Liver (tissue), 9 donors: ENCODE results near the gene ADAMTS4. TPM values are rescaled to one million over a fixed set of nuclear protein-coding genes. Genes with fewer than 3 reads are reported as not detected.

Experiments used
- DNase-seq: peaks from one replicate; pipeline ENCODE4 v3.0.0-alpha.2; 2017; ENCODE audit warnings: low spot score
- H3K27ac ChIP-seq, 2 donors: one replicate each; pipeline ENCODE4 v1.7.0; 2013; ENCODE audit warnings: inconsistent platforms in 2 of 2, low read length in 2 of 2, control low read depth in 1 of 2, low read depth in 1 of 2, mild to moderate bottlenecking in 1 of 2
- H3K27me3 ChIP-seq, 4 donors: one replicate each; pipeline versions ENCODE4 v1.6.1 to v1.7.0; 2013; ENCODE audit warnings: low read length in 3 of 4, inconsistent platforms in 1 of 4, mild to moderate bottlenecking in 1 of 4, moderate library complexity in 1 of 4; ENCODE audit not compliant: control insufficient read depth in 4 of 4, insufficient read depth in 4 of 4
- H3K36me3 ChIP-seq, 4 donors: one replicate each; pipeline versions ENCODE4 v1.6.1 to v1.7.0; 2013; ENCODE audit warnings: low read length in 3 of 4, mild to moderate bottlenecking in 3 of 4, low read depth in 1 of 4, moderate library complexity in 1 of 4; ENCODE audit not compliant: control insufficient read depth in 4 of 4, insufficient read depth in 3 of 4
- H3K4me1 ChIP-seq, 4 donors: one replicate each; pipeline versions ENCODE4 v1.6.1 to v1.7.0; 2013; ENCODE audit warnings: low read length in 3 of 4, mild to moderate bottlenecking in 3 of 4, moderate library complexity in 1 of 4; ENCODE audit not compliant: control insufficient read depth in 4 of 4, insufficient read depth in 4 of 4
- H3K4me3 ChIP-seq, 3 donors: one replicate each; pipeline versions ENCODE4 v1.6.1 to v1.7.0; 2013; ENCODE audit warnings: low read length in 3 of 3, control low read depth in 1 of 3, low read depth in 1 of 3, mild to moderate bottlenecking in 1 of 3
- H3K9ac ChIP-seq, 2 donors: one replicate each; pipeline ENCODE4 v1.7.0; 2013; ENCODE audit warnings: low read length in 2 of 2, mild to moderate bottlenecking in 2 of 2, moderate library complexity in 2 of 2, control low read depth in 1 of 2, low read depth in 1 of 2
- H3K9me3 ChIP-seq, 4 donors: one replicate each; pipeline versions ENCODE4 v1.6.1 to v1.7.0; 2013; ENCODE audit warnings: low read length in 3 of 4; ENCODE audit not compliant: control insufficient read depth in 4 of 4
- EGR1 ChIP-seq, 2 donors: IDR thresholded peaks; 2 replicates each; pipeline ENCODE4 v1.6.1; 2016 to 2018; ENCODE audit warnings: antibody characterized with exemption in 2 of 2, low read depth in 2 of 2
- FOXA1 ChIP-seq: IDR thresholded peaks from 2 replicates; pipeline ENCODE4 v1.6.1; 2016; ENCODE audit warnings: antibody characterized with exemption
- FOXA2 ChIP-seq: IDR thresholded peaks from 2 replicates; pipeline ENCODE4 v1.6.1; 2016; ENCODE audit warnings: antibody characterized with exemption
- GABPA ChIP-seq, 2 donors: IDR thresholded peaks in 1 of 2; conservative IDR thresholded peaks in 1 of 2; 2 replicates each; pipeline ENCODE4 v1.6.1; 2016; ENCODE audit warnings: antibody characterized with exemption in 2 of 2, mild to moderate bottlenecking in 1 of 2, moderate library complexity in 1 of 2
- HNF4A ChIP-seq, 2 donors: conservative IDR thresholded peaks; 2 replicates each; pipeline ENCODE4 v1.6.1; 2016; ENCODE audit warnings: antibody characterized with exemption in 2 of 2, mild to moderate bottlenecking in 2 of 2
- HNF4G ChIP-seq: IDR thresholded peaks from 2 replicates; pipeline ENCODE4 v1.6.1; 2016; ENCODE audit warnings: antibody characterized with exemption
- JUND ChIP-seq, 2 donors: IDR thresholded peaks; 2 replicates each; pipeline ENCODE4 v1.6.1; 2016; ENCODE audit warnings: antibody characterized with exemption in 2 of 2
- NR2F2 ChIP-seq: IDR thresholded peaks from 2 replicates; pipeline ENCODE4 v1.6.1; 2016; ENCODE audit warnings: antibody characterized with exemption
- RAD21 ChIP-seq, 2 donors: IDR thresholded peaks; 2 replicates each; pipeline ENCODE4 v1.6.1; 2016; ENCODE audit warnings: antibody characterized with exemption in 2 of 2, mild to moderate bottlenecking in 2 of 2
- RXRA ChIP-seq, 2 donors: IDR thresholded peaks; 2 replicates each; pipeline ENCODE4 v1.6.1; 2017 to 2018; ENCODE audit warnings: antibody characterized with exemption in 2 of 2, mild to moderate bottlenecking in 1 of 2
- SP1 ChIP-seq: IDR thresholded peaks from 2 replicates; pipeline ENCODE4 v1.6.1; 2018; ENCODE audit warnings: antibody characterized with exemption, mild to moderate bottlenecking
- TAF1 ChIP-seq: conservative IDR thresholded peaks from 2 replicates; pipeline ENCODE4 v1.6.1; 2016; ENCODE audit warnings: antibody characterized with exemption, mild to moderate bottlenecking
- YY1 ChIP-seq: IDR thresholded peaks from 2 replicates; pipeline ENCODE4 v1.6.1; 2016; ENCODE audit warnings: antibody characterized with exemption, mild to moderate bottlenecking
- WGBS: extraction: QIAGEN DNeasy Blood & Tissue Kit; methylation state at CpG from one replicate; pipeline ENCODE4 v1.1.7; 2013; 5-methylcytosine and 5-hydroxymethylcytosine counted together
- polyA plus RNA-seq, 2 donors: library from polyadenylated mRNA; stranded (reverse) in 1 of 2; unstranded in 1 of 2; fragments of 200-250 nt in 1 of 2; fragments of >200 nt in 1 of 2; fragmentation: Nextera tagmentation in 1 of 2; extraction: Ambion mirVana in 1 of 2; gene quantifications; one replicate each; pipeline versions ENCODE4 v1.2.1 to v1.2.3, GENCODE V29; 2013 to 2015
- total RNA-seq, 2 donors: library from RNA; depleted of rRNA; stranded (reverse); fragments of >200 nt; gene quantifications; one replicate each; pipeline ENCODE4 v1.2.3, GENCODE V29; 2014
- TF ChIP-seq, protein P1 (sequence below): IDR thresholded peaks from 2 replicates; pipeline ENCODE4 v1.6.1; 2016; ENCODE audit warnings: antibody characterized with exemption
- TF ChIP-seq, protein P2 (sequence below): fragments of 150-350 bp; IDR thresholded peaks from 2 replicates; pipeline ENCODE4 v1.5.1; 2017; ENCODE audit warnings: improper control_type of control experiment, low read depth, low read length; ENCODE audit not compliant: missing input control
- TF ChIP-seq, protein P3 (sequence below): IDR thresholded peaks from 2 replicates; pipeline ENCODE4 v1.6.1; 2016; ENCODE audit warnings: antibody characterized with exemption, mild to moderate bottlenecking
- TF ChIP-seq, protein P4 (sequence below): IDR thresholded peaks from 2 replicates; pipeline ENCODE4 v1.6.1; 2016; ENCODE audit warnings: antibody characterized with exemption
- TF ChIP-seq, protein P5 (sequence below): IDR thresholded peaks from 2 replicates; pipeline ENCODE4 v1.6.1; 2016; ENCODE audit warnings: antibody characterized with exemption
- donor health status: healthy.
- donor health status: healthy.
- donor health status: healthy.
- donor health status: healthy.
- donor health status: healthy.

Gene ADAMTS4
- total and polyA plus RNA-seq, 4 donors: 0.21 to 2.2 (median 0.38) TPM

DNA sequence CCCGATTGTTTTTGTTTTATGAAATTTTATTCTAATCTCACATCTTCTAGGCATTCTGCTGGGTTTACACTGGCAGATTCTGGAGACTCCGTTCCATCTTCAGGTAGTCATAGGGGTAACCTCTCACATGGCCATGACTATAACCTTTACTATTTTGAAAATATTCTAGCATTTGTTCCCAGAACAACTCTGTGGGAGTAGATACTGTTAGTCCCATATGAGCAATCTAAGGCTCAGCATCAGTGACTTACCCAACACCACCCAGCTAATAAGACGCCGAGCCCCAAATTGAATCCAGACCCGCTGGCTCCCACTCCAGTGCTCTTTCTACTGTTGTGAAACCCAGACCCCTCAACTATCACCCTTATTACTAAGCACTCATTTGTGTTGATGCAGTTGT, 9.8 kb downstream of the ADAMTS4 start (continued):
- TF ChIP-seq GABPA (IDR thresholded peaks at IDR 0.05 in 1 of 2, conservative IDR thresholded peaks at IDR 0.05 in 1 of 2): no peak
- TF ChIP-seq JUND (IDR thresholded peaks at IDR 0.05): no peak
- no peak for TF ChIP-seq RAD21 (IDR thresholded peaks at IDR 0.05)
- TF ChIP-seq FOXA2: no peak
- no peak for TF ChIP-seq FOXA1
- TF ChIP-seq TAF1: no peak
- no peak for TF ChIP-seq HNF4G
- TF ChIP-seq NR2F2: no peak
- no peak for TF ChIP-seq HNF4A (conservative IDR thresholded peaks at IDR 0.05)
- TF ChIP-seq RXRA (IDR thresholded peaks at IDR 0.05): no peak

DNA sequence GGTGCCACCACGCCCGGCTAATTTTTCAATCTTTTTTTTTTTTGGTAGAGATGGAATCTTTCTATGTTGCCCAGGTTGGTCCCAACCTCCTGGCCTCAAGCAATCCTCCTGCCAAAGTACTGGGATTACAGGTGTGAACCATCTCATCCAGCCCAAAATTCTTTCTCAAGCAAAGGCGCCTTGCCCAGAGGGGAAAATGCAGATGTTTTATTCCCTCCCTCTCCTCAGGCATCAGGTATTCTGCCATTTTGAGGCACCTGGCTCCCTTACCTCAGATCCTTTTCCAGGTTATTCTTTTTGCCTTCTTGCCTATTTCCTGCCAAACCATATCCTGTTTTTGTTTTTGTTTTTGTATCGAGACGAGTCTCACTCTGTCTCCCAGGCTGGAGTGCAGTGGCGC, 10.5 kb downstream of the ADAMTS4 start:
- Histone ChIP-seq H3K9ac (no peak overlapping the region), H3K4me3 (no peak overlapping the region), H3K9me3 (no peaks in the 10 kb centered on the region), H3K27me3 (no peaks in the 10 kb centered on the region), H3K4me1 (peaks cover 6 to 13% (median 12%) of the 10 kb centered on the region in 4 donors), H3K36me3 (peaks cover 0 to 5% (median under 1%) of the 10 kb centered on the region in 4 donors), H3K27ac (no peak overlapping the region)
- no peak for DNase-seq
- TF ChIP-seq, protein P1, sequence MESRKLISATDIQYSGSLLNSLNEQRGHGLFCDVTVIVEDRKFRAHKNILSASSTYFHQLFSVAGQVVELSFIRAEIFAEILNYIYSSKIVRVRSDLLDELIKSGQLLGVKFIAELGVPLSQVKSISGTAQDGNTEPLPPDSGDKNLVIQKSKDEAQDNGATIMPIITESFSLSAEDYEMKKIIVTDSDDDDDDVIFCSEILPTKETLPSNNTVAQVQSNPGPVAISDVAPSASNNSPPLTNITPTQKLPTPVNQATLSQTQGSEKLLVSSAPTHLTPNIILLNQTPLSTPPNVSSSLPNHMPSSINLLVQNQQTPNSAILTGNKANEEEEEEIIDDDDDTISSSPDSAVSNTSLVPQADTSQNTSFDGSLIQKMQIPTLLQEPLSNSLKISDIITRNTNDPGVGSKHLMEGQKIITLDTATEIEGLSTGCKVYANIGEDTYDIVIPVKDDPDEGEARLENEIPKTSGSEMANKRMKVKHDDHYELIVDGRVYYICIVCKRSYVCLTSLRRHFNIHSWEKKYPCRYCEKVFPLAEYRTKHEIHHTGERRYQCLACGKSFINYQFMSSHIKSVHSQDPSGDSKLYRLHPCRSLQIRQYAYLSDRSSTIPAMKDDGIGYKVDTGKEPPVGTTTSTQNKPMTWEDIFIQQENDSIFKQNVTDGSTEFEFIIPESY: no peak
- no peak for TF ChIP-seq YY1
- TF ChIP-seq SP1: no peak
- TF ChIP-seq, protein P2, sequence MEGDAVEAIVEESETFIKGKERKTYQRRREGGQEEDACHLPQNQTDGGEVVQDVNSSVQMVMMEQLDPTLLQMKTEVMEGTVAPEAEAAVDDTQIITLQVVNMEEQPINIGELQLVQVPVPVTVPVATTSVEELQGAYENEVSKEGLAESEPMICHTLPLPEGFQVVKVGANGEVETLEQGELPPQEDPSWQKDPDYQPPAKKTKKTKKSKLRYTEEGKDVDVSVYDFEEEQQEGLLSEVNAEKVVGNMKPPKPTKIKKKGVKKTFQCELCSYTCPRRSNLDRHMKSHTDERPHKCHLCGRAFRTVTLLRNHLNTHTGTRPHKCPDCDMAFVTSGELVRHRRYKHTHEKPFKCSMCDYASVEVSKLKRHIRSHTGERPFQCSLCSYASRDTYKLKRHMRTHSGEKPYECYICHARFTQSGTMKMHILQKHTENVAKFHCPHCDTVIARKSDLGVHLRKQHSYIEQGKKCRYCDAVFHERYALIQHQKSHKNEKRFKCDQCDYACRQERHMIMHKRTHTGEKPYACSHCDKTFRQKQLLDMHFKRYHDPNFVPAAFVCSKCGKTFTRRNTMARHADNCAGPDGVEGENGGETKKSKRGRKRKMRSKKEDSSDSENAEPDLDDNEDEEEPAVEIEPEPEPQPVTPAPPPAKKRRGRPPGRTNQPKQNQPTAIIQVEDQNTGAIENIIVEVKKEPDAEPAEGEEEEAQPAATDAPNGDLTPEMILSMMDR: no peak
- TF ChIP-seq JUND (IDR thresholded peaks at IDR 0.05): no peak
- TF ChIP-seq, protein P3, sequence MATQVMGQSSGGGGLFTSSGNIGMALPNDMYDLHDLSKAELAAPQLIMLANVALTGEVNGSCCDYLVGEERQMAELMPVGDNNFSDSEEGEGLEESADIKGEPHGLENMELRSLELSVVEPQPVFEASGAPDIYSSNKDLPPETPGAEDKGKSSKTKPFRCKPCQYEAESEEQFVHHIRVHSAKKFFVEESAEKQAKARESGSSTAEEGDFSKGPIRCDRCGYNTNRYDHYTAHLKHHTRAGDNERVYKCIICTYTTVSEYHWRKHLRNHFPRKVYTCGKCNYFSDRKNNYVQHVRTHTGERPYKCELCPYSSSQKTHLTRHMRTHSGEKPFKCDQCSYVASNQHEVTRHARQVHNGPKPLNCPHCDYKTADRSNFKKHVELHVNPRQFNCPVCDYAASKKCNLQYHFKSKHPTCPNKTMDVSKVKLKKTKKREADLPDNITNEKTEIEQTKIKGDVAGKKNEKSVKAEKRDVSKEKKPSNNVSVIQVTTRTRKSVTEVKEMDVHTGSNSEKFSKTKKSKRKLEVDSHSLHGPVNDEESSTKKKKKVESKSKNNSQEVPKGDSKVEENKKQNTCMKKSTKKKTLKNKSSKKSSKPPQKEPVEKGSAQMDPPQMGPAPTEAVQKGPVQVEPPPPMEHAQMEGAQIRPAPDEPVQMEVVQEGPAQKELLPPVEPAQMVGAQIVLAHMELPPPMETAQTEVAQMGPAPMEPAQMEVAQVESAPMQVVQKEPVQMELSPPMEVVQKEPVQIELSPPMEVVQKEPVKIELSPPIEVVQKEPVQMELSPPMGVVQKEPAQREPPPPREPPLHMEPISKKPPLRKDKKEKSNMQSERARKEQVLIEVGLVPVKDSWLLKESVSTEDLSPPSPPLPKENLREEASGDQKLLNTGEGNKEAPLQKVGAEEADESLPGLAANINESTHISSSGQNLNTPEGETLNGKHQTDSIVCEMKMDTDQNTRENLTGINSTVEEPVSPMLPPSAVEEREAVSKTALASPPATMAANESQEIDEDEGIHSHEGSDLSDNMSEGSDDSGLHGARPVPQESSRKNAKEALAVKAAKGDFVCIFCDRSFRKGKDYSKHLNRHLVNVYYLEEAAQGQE: no peak
- no peak for TF ChIP-seq HNF4G
- TF ChIP-seq RAD21 (IDR thresholded peaks at IDR 0.05): no peak
- TF ChIP-seq EGR1 (IDR thresholded peaks at IDR 0.05; ENCODE audit: low read depth in 2 of 2): no peak
- TF ChIP-seq FOXA2: no peak
- no peak for TF ChIP-seq FOXA1
- no peak for TF ChIP-seq NR2F2
- TF ChIP-seq RXRA (IDR thresholded peaks at IDR 0.05): no peak
- TF ChIP-seq GABPA (IDR thresholded peaks at IDR 0.05 in 1 of 2, conservative IDR thresholded peaks at IDR 0.05 in 1 of 2): no peak
- TF ChIP-seq, protein P4, sequence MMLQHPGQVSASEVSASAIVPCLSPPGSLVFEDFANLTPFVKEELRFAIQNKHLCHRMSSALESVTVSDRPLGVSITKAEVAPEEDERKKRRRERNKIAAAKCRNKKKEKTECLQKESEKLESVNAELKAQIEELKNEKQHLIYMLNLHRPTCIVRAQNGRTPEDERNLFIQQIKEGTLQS: no peak
- TF ChIP-seq TAF1: no peak
- TF ChIP-seq, protein P5, sequence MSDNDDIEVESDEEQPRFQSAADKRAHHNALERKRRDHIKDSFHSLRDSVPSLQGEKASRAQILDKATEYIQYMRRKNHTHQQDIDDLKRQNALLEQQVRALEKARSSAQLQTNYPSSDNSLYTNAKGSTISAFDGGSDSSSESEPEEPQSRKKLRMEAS: no peak
- TF ChIP-seq HNF4A (conservative IDR thresholded peaks at IDR 0.05): no peak
- WGBS: 81% methylated on average over 6 of the region's 6 CpGs
